ENCODE results near the gene DPF1.

Gene DPF1

DNA sequence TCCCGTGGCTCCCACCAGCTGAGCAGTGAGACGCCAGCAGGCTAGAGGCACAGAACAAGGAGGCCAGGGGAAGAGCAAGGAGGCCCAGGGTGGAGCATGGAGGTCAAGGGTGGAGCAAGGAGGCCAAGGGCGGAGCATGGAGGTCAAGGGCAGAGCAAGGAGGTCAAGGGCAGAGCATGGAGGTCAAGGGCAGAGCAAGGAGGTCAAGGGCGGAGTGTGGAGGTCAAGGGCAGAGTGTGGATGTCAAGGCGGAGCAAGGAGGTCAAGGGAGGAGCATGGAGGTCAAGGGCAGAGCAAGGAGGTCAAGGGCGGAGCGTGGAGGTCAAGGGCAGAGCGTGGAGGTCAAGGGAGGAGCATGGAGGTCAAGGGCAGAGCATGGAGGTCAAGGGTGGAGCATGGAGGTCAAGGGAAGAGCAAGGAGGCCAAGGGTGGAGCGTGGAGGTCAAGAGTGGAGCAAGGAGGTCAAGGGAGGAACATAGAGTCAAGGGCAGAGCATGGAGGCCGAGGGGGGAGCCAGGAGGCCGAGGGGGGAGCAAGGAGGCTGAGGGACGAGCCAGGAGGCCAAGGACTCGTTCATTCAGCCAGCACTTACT, 27.7 kb downstream of the DPF1 start:
- DNase-seq: no peak

DNA sequence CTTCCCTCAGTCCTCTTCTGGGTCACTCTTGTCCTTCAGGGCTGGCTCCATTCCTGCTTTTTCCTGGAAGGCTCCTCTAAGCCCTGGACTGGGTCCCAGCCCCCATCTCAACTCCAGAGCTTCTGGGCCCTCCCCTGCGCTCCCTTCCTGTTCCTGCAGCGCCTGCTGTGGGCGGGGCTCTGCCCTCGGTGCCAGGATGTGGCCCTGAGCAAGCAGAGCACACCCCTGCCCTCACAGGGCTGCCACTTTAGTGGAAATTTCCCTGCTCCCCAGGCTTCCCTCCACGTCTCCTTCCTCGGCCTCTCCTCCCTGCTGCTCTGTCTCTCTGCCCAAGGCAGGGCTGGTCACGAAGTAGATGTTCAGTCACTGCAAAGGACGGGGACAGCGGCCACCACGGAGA, 28.8 kb downstream of the DPF1 start:
- DNase-seq: no peak

DNA sequence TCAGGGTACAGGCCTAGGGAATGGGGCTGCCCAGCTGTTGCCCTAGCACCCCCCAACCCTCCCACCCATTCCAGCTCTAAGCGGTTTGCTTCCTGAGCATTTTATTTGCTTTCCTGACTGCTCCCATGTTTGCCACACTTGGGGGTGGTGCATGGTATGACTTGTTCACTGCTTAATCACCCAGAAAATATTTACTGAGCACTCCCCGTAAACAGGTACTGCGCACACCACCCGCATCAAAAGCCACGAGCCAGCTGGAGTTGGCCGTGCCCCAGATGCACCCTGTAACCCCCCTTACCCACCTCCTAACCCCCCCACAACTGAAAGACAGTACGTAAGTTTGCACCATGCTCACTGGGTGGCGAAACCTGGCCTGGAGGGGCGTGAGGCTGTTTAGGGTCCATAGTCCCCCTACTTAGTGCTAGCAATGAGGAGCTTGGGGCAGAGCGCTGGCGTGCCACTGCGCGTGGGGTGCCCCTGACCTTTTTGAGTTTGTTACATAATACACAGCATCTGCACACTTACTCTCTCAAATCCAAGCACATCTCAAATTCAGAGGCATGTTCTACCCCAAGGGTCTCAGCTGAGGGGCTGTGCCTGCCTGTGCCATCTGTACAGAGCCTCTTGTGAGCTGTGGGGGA, 29.8 kb downstream of the DPF1 start:
- DNase-seq: peak; percentile 84

DNA sequence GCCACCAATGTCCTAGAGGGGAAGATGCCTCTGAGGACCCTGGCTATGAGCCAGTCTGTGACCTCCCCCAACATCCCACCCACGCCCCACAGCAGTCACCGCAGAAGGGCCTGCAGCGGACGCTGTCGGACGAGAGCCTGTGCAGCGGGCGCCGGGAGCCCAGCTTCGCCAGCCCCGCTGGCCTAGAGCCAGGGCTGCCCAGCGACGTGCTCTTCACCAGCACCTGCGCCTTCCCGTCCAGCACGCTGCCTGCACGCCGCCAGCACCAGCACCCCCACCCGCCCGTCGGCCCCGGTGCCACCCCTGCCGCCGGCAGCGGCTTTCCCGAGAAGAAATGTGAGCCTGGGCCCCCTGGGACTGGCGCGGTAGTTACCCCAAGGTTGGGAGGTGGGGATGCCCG, 30.6 kb downstream of the DPF1 start:
- DNase-seq: peak; percentile 91

DNA sequence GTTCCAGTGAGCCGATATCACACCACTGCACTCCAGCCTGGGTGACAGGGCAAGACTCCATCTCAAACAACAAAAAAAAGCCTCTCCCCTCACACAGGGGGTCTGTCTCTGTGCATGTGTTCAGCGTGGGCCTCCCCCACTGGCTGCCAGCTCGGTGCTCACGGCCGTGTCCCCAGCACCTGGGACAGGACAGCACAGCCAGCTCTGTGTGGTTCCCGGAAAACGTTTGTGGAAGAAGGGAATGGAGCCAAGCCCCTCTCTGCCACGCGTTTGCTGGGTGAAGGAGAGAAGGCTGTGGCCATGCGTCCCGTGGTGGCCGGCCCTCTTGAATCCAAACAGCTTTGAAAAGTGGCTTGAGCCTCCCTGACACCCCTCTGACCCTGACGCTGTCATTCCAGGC, 32.3 kb downstream of the DPF1 start:
- no peak for DNase-seq

DNA sequence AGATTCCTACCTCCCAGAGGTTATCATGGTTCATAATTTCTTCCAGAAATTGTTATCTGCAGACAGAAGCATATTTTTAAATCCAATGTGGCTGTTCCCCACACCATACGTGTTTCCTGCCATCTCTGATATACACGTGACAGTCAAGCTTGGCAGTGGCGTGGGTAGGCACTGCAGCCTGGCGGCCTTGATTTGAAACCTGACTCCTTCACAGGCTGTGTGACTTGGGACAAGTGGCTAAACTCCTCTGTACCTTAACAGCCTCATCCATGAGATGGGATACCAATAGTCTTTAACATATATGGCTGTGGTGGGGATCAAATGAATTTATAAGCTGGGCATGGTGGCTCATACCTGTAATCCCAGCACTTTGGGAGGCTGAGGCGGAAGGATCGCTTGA, 33.2 kb downstream of the DPF1 start:
- DNase-seq: no peak

DNA sequence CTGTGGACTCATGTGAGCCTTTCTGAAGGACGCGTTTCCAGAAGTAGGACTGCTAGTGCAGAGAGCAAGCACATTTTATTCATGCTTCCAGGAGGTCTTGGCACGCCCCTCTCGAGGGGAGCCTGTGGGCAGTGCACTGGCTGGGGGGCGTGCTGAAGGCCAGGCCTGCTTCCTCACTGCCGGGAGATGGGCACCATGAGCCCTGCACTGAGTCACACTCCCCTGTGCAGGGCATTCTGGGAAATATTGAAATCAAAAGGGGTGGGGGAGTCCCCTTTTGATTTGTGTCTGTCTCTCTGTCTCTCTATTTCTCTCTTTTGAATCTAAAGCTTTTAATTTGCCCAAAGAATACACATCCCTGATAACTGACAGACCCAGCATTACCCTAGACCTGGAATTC, 34.0 kb downstream of the DPF1 start:
- DNase-seq: no peak

DNA sequence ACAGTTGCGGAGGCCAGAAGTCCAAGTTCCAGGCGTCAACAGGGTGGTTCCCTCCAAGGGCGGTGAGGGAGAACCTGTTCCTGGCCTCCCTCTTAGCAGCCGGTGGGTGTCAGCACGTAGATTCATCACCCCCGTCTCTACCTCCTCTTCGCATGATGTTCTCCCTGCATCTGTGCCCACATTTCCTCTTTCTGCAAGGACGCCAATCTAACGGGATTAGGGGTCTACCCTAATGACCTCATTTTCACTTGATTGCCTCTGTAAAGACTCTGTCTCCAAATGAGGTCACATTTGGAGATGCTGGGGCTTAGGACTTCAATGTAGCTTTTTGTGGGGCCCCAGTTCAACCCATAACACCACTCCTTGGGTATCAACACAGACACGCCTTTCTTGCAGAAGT, 38.5 kb downstream of the DPF1 start:
- DNase-seq: no peak

DNA sequence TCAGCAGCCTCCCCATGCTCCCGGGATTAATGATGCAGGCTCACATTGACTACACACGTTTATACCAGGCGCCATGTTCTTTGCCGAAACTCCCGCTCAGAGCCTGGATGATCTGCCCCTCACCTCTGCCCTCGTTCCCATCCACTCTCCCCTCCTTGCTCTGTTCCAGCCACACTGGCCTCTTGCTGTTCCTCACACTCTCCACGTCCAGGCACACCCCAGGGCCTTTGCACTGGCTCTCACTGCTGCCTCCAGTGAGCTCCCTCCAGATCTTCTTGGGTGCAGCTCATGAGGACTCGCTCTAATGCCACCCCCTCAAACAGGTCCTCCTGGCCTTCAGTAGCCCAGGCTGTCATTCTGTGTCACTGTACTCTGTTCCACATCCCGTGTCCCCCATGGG, 39.2 kb downstream of the DPF1 start:
- no peak for DNase-seq

DNA sequence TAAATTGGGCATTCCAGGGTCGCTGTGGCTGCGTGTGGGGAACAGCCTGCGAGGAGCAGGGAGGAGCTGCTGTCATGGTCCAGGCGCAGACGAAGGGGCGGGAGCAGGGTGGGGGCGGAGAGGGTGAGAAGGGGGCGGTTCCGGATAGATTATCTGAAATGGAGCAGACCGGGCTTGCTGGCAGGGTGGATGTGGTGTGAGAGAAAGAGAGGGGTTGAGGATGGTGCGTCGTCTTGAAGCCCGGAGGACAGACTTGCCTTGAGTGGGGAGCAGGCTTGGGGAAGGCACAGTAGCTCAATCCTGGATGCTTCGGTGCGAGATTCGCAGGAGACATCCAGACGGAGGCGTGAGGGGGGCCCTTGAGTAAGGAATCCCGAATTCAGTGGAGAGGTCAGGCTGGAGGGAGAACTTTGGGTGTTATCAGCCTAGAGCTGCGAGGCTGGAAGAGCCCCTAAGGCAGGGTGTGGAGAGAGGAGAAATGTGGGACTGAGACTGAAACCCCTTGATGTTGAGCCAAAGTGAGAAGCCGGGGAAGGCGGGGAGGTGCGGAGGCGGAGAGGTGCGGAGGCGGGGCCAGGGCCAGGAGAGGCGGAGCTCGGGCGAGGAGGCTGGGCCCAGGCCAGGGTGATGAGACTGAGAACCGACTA, 40.6 kb downstream of the DPF1 start:
- no peak for DNase-seq

DNA sequence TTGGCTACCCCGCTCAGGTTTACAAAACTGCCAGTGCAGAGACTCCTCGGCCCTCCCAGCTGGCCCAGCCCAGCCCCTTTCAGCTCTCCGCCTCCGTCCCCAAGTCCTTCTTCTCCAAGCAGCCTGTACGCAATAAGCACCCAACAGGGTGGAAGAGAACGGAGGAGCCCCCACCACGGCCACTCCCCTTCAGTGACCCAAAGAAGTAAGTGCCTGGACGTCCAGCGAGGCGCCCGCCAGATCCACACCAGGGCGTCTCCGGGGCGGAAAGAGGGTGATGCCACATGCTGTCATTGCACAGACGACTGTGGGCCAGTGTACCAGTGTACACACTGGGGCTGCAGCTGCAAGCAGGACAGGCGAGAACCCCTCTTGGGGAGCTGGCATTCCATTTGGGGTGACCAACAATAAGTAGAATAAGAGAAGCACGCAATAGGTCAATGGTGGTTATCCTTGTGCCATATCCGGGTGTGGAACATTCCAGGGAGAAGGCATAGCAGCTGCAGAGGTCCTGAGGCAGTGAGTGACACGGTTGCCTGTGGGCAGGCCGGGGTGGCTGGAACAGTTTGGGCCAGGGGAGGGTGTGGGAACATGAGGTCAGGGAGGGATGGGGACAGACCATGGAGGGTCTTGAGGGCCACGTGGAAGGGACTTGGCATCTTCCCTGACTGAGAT, 41.3 kb downstream of the DPF1 start:
- DNase-seq: no peak

DNA sequence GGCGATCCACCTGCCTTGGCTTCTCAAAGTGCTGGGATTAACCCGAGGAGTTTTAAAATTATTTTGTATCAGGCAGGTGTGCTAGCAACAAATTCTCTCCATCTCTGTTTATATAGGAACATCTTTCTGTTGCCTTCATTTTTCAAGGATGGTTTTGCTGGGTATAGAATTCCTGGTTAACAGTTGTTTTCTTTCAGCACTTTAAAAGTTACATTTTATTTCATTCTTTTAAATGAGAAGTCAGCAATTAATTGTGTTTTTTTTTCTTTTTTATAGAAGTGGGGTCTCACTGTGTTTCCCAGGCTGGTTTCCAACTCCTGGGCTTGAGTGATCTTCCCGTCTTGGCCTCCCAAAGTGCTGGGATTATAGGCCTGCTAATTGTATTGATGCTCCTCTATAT, 44.0 kb downstream of the DPF1 start:
- no peak for DNase-seq

DNA sequence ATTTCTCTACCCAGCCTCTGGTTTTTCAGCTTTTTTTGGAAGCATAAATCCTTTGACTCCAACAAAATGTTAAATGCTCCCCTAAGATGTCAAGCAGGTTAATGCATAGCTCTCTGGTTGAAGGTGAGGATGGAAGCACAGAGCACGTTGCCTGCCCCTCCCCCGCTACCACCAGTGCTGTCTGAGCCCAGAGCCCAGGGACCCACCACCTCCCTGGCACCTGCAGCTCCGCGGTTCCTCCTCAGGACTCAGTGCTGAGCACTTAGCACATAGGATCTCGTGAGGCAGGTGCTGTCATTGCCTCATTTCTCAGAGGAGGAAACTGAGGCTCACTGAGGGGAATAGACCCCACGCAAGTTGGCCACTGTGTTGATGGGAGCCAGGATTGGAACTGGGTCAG, 48.6 kb downstream of the DPF1 start:
- DNase-seq: peak; percentile 14

DNA sequence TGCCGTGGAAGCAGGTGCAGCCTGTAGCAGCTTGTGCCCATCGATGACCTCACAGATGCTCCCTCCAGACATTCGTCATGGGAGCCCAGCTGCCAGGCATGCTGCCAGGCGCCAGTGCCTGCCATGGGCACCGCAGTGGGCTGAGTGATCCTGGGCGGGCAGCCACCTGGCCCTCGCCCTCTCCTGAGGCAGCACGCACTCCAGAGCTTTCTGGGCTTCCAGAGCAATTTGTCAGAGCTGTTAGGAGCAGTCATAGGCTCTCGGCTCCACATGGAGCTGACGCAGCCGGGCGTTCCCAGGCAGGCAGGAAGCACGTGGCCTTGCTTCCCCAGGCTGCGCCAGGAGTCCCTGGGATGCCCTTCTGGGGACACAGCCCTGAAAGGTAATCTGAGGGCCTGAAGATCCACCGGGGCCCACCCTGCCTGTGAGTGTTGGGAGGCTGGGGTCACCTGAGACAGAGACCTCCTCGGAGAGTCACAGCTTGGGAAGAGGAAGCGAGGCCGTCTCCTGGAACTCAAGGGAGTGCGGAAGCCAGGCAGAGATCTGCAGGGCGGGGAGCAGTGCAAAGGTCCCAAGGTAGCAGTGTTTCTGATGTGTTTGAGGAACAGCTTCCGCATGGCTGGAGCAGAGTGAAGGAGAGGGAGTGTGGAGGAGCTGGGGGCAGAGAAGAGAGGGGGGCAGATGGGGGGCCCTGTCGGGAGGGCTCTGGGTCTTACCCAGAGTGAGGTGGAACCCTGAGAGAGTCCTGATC, 50.6 kb downstream of the DPF1 start:
- DNase-seq: peak; percentile 99

DNA sequence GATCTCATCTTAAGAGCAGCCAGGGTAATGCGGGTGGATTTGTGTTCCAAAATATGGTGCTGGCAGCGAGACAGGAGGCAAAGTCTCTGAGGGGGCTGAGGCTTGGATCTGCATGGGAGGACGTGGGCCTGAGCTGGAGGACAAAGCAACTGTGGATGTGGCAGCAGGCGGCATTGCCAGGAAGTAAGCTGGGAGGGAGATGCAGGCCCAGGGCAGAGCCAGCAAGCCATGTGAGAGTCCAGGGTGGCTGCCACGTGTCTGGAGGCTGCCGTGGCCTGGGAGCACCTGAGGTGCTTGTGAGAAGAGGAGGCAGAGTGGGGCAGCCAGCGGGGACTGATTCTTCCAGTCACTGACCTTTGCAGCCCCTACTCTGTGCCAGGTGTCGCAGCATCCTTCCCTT, 52.0 kb downstream of the DPF1 start:
- DNase-seq: peak; percentile 48

DNA sequence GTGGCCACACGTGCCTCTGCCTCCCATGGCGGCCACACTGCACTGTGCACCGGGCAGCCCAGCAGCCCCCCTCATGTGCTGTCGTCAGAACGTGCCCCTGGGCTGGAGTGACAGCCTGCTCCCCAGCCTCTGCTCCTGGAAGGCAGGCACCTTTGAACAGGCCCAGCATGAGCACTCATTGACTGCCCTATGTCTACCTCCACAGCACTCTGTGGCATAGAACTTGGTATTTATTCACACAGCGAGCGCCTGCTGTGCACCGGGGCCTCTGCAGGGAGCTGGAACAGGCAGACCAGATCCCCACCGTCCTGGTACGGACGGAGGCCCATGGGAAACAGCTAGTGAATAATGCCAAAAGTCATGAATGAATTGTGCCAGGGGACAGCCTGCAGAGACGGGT, 53.7 kb downstream of the DPF1 start:
- DNase-seq: peak; percentile 97

DNA sequence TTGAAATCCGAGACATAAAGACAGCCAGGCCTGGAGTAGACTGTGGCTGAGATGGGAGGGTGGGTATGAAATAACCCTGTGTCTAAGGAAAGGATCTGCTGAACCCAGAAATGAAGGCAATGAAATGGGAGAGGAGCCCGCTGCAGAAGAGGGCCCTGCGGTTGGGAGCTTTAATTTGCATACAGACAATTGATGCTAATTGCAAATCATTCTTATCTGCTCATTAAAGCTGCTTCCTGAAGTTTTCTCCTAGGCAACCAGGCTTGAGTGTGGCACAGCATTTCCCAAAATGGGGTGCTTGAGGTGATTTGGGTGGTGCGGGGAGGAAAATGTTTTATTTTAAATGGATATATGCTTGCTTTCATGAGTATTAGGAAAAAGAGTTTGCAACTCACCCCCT, 55.4 kb downstream of the DPF1 start:
- peak; percentile 16 for DNase-seq

DNA sequence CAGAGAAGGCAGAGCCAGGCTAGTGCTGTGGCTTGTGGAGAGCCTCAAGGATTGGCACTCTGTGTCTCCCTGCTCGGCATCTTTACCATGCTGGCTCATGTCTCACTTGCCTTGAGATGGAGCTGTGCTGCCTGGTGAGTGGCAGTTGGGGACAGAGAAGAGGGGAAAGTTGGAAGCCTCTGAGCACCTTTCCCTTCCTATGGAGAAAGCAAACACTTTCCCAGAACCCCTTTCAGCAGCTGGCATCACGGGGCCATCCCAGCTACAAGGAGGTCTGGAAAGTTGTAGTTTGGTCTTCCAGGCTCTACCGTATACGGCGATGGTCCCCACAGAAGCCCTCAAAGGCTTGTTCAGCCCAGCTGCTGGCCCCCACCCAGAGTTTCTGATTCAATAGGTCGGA, 58.7 kb downstream of the DPF1 start:
- peak; percentile 21 for DNase-seq

DNA sequence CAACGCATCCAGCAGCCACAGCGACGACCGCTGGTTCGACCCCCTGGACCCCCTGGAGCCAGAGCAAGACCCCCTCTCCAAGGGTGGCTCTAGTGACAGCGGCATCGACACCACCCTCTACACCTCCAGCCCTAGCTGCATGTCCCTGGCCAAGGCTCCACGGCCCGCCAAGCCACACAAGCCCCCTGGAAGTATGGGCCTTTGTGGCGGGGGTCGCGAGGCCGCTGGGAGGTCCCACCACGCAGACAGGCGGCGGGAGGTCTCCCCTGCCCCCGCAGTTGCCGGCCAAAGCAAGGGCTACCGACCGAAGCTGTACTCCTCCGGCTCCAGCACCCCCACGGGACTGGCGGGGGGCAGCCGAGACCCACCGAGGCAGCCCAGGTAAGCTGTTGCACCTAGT, 59.5 kb downstream of the DPF1 start:
- DNase-seq: no peak

DNA sequence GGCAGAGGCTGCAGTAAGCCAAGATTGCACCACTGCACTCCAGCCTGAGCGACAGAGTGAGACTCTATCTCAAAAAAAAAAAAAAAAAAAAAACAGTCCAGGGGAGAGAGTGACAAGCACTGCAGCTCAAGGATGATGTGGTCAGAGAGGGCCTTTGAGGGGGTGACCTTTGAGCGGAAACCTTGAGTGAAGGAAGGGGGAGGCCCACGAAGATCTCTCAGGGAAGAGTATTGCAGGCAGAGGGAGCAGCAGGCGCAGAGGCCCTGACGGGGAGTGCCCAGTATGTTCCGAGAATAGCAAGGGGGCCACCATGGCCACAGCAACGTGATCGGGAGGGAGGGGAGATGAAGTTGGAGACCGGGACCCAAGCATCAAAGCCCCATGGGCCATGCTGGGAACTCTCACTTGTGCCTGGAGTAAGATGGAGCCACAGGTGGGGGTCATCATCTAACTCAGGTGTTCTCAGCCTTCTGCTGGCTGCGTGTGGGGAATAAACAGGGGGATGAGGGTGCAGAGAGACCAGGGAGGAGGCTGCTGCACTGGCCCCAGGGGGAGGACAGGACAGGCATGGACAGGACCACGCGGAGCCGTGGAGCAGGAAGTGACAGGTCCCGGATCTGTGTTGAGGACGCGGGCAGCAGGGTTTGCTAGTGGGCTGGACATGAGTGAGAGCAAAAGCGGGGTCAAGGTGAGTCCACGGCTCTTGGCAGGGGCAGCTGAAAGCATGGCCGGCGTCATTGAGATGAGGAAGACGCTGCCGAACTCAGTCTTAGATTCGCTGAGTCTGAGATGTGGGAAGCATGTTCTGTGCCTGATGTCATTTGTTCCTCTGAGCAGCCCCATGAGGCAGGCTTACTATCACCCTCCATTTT, 60.4 kb downstream of the DPF1 start:
- no peak for DNase-seq

DNA sequence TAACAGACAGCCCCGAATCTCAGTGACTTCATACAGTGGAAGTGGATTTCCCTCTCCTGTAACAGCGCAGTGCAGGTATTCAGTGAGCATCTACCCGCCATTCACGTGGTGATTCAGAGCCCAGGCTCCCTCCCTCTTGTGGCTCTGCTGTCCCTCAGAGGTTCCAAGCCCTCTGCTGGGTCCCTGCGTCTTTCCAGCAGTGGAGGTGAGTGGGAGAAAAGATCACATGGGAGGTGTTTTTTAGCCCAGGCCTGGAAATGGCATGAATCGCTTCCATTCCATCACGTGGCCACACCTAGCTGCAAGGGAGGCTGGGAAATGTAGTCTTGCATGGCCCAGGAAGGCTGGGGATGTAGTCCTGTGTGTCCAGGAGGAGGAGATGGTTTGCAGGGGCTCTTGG, 61.4 kb downstream of the DPF1 start:
- DNase-seq: no peak

DNA sequence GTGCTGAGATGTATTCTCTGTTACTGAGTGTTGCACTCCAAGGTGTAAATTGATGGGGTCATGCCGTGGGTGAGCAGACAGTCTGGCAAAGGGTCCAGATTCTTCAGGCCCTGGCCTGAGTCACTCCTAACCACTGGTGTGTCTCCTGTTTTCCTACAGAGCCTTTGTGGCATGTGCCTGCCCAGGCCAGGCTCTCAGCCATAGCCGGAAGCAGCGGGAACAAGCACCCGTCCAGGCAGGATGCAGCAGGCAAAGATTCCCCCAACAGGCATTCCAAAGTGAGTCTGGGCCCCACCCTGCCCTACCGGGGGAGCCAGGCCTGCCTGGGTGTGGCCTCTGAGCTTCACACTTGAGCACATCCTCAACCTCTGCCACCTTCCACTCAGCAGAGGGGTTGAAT, 61.9 kb downstream of the DPF1 start:
- no peak for DNase-seq

Measured in NCI-H69 (cell line).